ENCODE results near the gene PTPRN2. TPM values are rescaled to one million over a fixed set of nuclear protein-coding genes. Genes with fewer than 3 reads are reported as not detected.

PTPRN2 gene
- total and polyA plus RNA-seq, 2 donors (not counting 3 experiments of a cell fraction or from before 2014, with no cell fraction given), result 0.62 to 0.88 TPM

DNA sequence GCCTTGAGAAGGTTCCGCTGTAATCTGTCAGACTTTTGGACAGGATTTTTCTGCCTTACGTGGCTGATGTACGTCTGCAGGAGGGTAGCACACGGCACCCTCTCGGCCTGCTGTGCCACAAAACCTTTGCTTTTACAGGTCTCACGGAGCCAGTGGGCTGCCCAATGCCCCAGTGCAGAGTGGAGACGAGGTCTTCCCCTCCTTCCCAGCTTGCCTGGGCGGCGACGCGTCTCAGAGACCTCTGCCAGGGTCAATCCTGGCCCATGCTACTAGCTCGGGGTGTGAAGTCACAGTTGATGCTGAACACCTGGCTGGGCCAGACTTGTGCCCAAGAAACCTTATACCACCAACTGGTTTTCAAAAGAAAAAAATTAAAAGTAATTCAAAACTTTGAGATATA is 724.4 kb downstream of the PTPRN2 start:
- Histone ChIP-seq H3K4me3 (replicated peaks in 1 of 3; ENCODE audit: insufficient read depth in 1 of 3, low read depth in 1 of 3, low read length in 3 of 3) (no peak overlapping the region), H3K9me3 (replicated peaks; ENCODE audit: control insufficient read depth, insufficient read depth, low read length) (no peaks in the 10 kb centered on the region), H3K9me1 (replicated peaks; ENCODE audit: control insufficient read depth, extremely low read depth, insufficient read depth, low read length) (no peaks in the 10 kb centered on the region), H3K4me1 (ENCODE audit: control insufficient read depth, extremely low read depth, insufficient read depth, low read length) (no peaks in the 10 kb centered on the region), H3K27me3 (ENCODE audit: control insufficient read depth in 2 of 2, insufficient read depth in 2 of 2, low read length in 2 of 2) (no peaks in the 10 kb centered on the region), H3K36me3 (ENCODE audit: control insufficient read depth in 2 of 2, extremely low read depth in 1 of 2, insufficient read depth in 2 of 2, low read length in 2 of 2) (no peaks in the 10 kb centered on the region), H2AFZ (ENCODE audit: low read depth, low read length) (no peak overlapping the region), H3K27ac (ENCODE audit: insufficient read depth, low read depth, low read length) (no peak overlapping the region), H3K79me2 (ENCODE audit: control insufficient read depth, insufficient read depth, low read length) (no peaks in the 10 kb centered on the region), H3K4me2 (ENCODE audit: insufficient read depth, low read length) (no peak overlapping the region), H3K9ac (replicated peaks; ENCODE audit: extremely low read depth, insufficient read depth, low read length) (no peak overlapping the region), H4K20me1 (replicated peaks; ENCODE audit: control insufficient read depth, extremely low read depth, insufficient read depth, low read length) (no peaks in the 10 kb centered on the region)
- dilution Hi-C loops (cut with MboI; ENCODE audit: extremely low pct_ligation_motif_present, low sequenced_read_pairs) (no loop called here), intact Hi-C loops (cut with micrococcal nuclease) (no loop called here)
- ChIA-PET CTCF (no interaction called here), POLR2A (no interaction called here)
- FAIRE-seq (no peak), DNase-seq (ENCODE audit: low read depth, low spot score) (no peak)
- TF ChIP-seq POLR2AphosphoS5 (IDR thresholded peaks at IDR 0.05; ENCODE audit: insufficient read depth, low read depth, low read length) (no peak), MYC (IDR thresholded peaks at IDR 0.05; ENCODE audit: low read depth, low read length) (no peak), JUN (IDR thresholded peaks at IDR 0.05; ENCODE audit: borderline replicate concordance, insufficient read depth, insufficient read length, low read depth) (no peak), GATA2 (IDR thresholded peaks at IDR 0.05; ENCODE audit: insufficient read depth, insufficient read length, low read depth, low read length) (no peak), POLR2A (IDR thresholded peaks at IDR 0.05; ENCODE audit: low read depth, low read length) (no peak), FOS (IDR thresholded peaks at IDR 0.05; ENCODE audit: borderline replicate concordance, insufficient read depth, low read length) (no peak)
- TF ChIP-seq, protein P1, sequence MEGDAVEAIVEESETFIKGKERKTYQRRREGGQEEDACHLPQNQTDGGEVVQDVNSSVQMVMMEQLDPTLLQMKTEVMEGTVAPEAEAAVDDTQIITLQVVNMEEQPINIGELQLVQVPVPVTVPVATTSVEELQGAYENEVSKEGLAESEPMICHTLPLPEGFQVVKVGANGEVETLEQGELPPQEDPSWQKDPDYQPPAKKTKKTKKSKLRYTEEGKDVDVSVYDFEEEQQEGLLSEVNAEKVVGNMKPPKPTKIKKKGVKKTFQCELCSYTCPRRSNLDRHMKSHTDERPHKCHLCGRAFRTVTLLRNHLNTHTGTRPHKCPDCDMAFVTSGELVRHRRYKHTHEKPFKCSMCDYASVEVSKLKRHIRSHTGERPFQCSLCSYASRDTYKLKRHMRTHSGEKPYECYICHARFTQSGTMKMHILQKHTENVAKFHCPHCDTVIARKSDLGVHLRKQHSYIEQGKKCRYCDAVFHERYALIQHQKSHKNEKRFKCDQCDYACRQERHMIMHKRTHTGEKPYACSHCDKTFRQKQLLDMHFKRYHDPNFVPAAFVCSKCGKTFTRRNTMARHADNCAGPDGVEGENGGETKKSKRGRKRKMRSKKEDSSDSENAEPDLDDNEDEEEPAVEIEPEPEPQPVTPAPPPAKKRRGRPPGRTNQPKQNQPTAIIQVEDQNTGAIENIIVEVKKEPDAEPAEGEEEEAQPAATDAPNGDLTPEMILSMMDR (IDR thresholded peaks at IDR 0.05; ENCODE audit: extremely low read depth in 1 of 2, insufficient read depth in 1 of 2, low read depth in 1 of 2, low read length in 2 of 2), result no peak
- TF ChIP-seq, protein P2, sequence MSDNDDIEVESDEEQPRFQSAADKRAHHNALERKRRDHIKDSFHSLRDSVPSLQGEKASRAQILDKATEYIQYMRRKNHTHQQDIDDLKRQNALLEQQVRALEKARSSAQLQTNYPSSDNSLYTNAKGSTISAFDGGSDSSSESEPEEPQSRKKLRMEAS (IDR thresholded peaks at IDR 0.05; ENCODE audit: insufficient read depth, insufficient read length), result no peak
- no TSS peak for BruUV-seq (replicated peaks)

Measured in endothelial cell of umbilical vein (primary cell).